Measurements from ENCODE around the gene RNU1-3.
A peak's percentile ranks its signal among the peaks of the same experiment; 100 is the strongest.
"Not testable (repeated sequence)": the region's sequence is repeated elsewhere in the genome, so short reads cannot be mapped to it uniquely, and the experiment has no call there.

Gene RNU1-3

GRCh38 chr1:16693449-16694307 lies 26.9 kb upstream of the RNU1-3 start:
- DNase-seq: not testable (repeated sequence)

GRCh38 chr1:16692717-16693448 lies 26.1 kb upstream of the RNU1-3 start:
- DNase-seq: not testable (repeated sequence)

- DNase-seq: not testable (repeated sequence)
Observed at GRCh38 chr1:16692283-16692682, 25.5 kb upstream of the RNU1-3 start.

- DNase-seq: not testable (repeated sequence)
Observed at GRCh38 chr1:16690971-16691682, 24.4 kb upstream of the RNU1-3 start.

GRCh38 chr1:16687132-16687800 lies 20.5 kb upstream of the RNU1-3 start:
- DNase-seq: not testable (repeated sequence)

GRCh38 chr1:16685445-16686371 lies 19.0 kb upstream of the RNU1-3 start:
- DNase-seq: not testable (repeated sequence)

GRCh38 chr1:16684738-16685337 lies 18.1 kb upstream of the RNU1-3 start:
- DNase-seq: not testable (repeated sequence)

GRCh38 chr1:16684152-16684551 lies 17.4 kb upstream of the RNU1-3 start:
- DNase-seq: not testable (repeated sequence)

- not testable (repeated sequence) for DNase-seq
Observed at GRCh38 chr1:16682803-16683202, 16.1 kb upstream of the RNU1-3 start.

GRCh38 chr1:16680366-16680765 lies 13.6 kb upstream of the RNU1-3 start:
- not testable (repeated sequence) for DNase-seq

GRCh38 chr1:16677552-16678431 lies 11.0 kb upstream of the RNU1-3 start:
- DNase-seq: peak; percentile 82

- not testable (repeated sequence) for DNase-seq
Observed at GRCh38 chr1:16676661-16677523, 10.1 kb upstream of the RNU1-3 start.

- not testable (repeated sequence) for DNase-seq
Observed at GRCh38 chr1:16675118-16675510, 8.4 kb upstream of the RNU1-3 start.

- DNase-seq: not testable (repeated sequence)
Observed at GRCh38 chr1:16673976-16674375, 7.2 kb upstream of the RNU1-3 start.

- DNase-seq: not testable (repeated sequence)
Observed at GRCh38 chr1:16665836-16666235, 912 bp downstream of the RNU1-3 start.

GRCh38 chr1:16658234-16658633 lies 8.5 kb downstream of the RNU1-3 start:
- DNase-seq: not testable (repeated sequence)

GRCh38 chr1:16656981-16657683 lies 9.6 kb downstream of the RNU1-3 start:
- not testable (repeated sequence) for DNase-seq

GRCh38 chr1:16656574-16656973 lies 10.2 kb downstream of the RNU1-3 start:
- DNase-seq: not testable (repeated sequence)

Data from NCI-H1694 treated with DMSO at 0.1 percent for 48 hours (cell line).